ENCODE data around the gene AGPS. TPM values are rescaled to one million over a fixed set of nuclear protein-coding genes. Genes with fewer than 3 reads are reported as not detected.

AGPS gene
- polyA plus RNA-seq, 2 of the 4 experiments (the other 2 are of a cell fraction), result 49.8 to 62.1 TPM

- TF ChIP-seq CBX2 (IDR thresholded peaks at IDR 0.05; ENCODE audit: borderline replicate concordance, low read depth) (no peak), BHLHE40 (IDR thresholded peaks at IDR 0.05; ENCODE audit: low read depth, low read length) (no peak), EHF (CRISPR knock-in tag; IDR thresholded peaks at IDR 0.05) (no peak), ZFP36 (IDR thresholded peaks at IDR 0.05; ENCODE audit: borderline replicate concordance, partially characterized antibody) (no peak), ESRRA (IDR thresholded peaks at IDR 0.05; ENCODE audit: borderline replicate concordance, low read length) (no peak)
Measured at GRCh38 chr2:177516824-177517544, 124.4 kb downstream of the AGPS start (continued).

- Histone ChIP-seq H3K4me1 (peaks cover 7% of the 10 kb centered on the region; the same call in 1 of the 3 replicates), H3K4me2 (no peak overlapping the region), H3K9me3 (no peaks in the 10 kb centered on the region), H3K27ac (no peak overlapping the region), H3K4me3 (no peak overlapping the region)
- POLR2A ChIA-PET, result no interaction called here
- CTCF ChIA-PET, result interaction anchor here (1.2 kb wide), 1 partner anchor 30 kb away, joined by 3 read pairs; no protein-coding TSS in a partner anchor
- DNase-seq (ENCODE audit: low read depth in 1 of 2, low spot score in 1 of 2), result no peak
- no peak for ATAC-seq
- WGBS (ENCODE audit: missing lambda C conversion rate), result 96% methylated on average over 2 of the region's 2 CpGs
- FAIRE-seq, result no peak
- no peak for TF ChIP-seq MYC (IDR thresholded peaks at IDR 0.05; ENCODE audit: borderline replicate concordance, low read length)
- no peak for TF ChIP-seq RCOR1 (IDR thresholded peaks at IDR 0.05; ENCODE audit: low read depth, low read length)
- no peak for TF ChIP-seq CHD2 (IDR thresholded peaks at IDR 0.05; ENCODE audit: low read length, partially characterized antibody)
- TF ChIP-seq TP53 (CRISPR knock-in tag; IDR thresholded peaks at IDR 0.05), result no peak
- TF ChIP-seq BHLHE40 (IDR thresholded peaks at IDR 0.05; ENCODE audit: low read depth, low read length), result no peak
- TF ChIP-seq PBX3 (IDR thresholded peaks at IDR 0.05), result no peak
- TF ChIP-seq HOXB13 (CRISPR knock-in tag; IDR thresholded peaks at IDR 0.05; ENCODE audit: low read depth), result no peak
- TF ChIP-seq NR3C1 (IDR thresholded peaks at IDR 0.05), result no peak
- no peak for TF ChIP-seq USF2 (IDR thresholded peaks at IDR 0.05)
- no peak for TF ChIP-seq EP300 (IDR thresholded peaks at IDR 0.05)
- TF ChIP-seq ESRRA (IDR thresholded peaks at IDR 0.05; ENCODE audit: borderline replicate concordance, low read length), result no peak
- TF ChIP-seq FOSB (CRISPR knock-in tag; IDR thresholded peaks at IDR 0.05), result no peak
- no peak for TF ChIP-seq MAX (IDR thresholded peaks at IDR 0.05)
- no peak for TF ChIP-seq HDAC2 (IDR thresholded peaks at IDR 0.05)
- no peak for TF ChIP-seq CBX8 (IDR thresholded peaks at IDR 0.05)
- TF ChIP-seq RARB (CRISPR knock-in tag; IDR thresholded peaks at IDR 0.05), result no peak
- no peak for TF ChIP-seq RAD21 (conservative IDR thresholded peaks at IDR 0.05 in 1 of 2, IDR thresholded peaks at IDR 0.05 in 1 of 2)
- no peak for TF ChIP-seq ATOH8 (CRISPR knock-in tag; IDR thresholded peaks at IDR 0.05; ENCODE audit: low read depth)
- no peak for TF ChIP-seq ZNF302 (CRISPR knock-in tag; IDR thresholded peaks at IDR 0.05)
Measured at GRCh38 chr2:177518754-177519153, 126.2 kb downstream of the AGPS start.

GRCh38 chr2:177519534-177520115, 127.1 kb downstream of the AGPS start:
- Histone ChIP-seq H3K27ac (no peak overlapping the region), H3K4me2 (no peak overlapping the region), H3K9me3 (no peaks in the 10 kb centered on the region), H3K4me3 (no peak overlapping the region), H3K4me1 (peaks cover 7% of the 10 kb centered on the region; the same call in 1 of the 3 replicates)
- ATAC-seq (no peak), DNase-seq (ENCODE audit: low read depth in 1 of 2, low spot score in 1 of 2) (no peak), FAIRE-seq (no peak)
- ChIA-PET CTCF (interaction anchor here (1.2 kb wide), 1 partner anchor 29 kb away, joined by 3 read pairs; no protein-coding TSS in a partner anchor), POLR2A (no interaction called here)
- TF ChIP-seq GATA3 (IDR thresholded peaks at IDR 0.05; ENCODE audit: borderline replicate concordance), result no peak
- no peak for TF ChIP-seq RAD21 (conservative IDR thresholded peaks at IDR 0.05 in 1 of 2, IDR thresholded peaks at IDR 0.05 in 1 of 2)
- TF ChIP-seq RFX5 (IDR thresholded peaks at IDR 0.05), result no peak
- no peak for TF ChIP-seq HMGXB4 (CRISPR knock-in tag; IDR thresholded peaks at IDR 0.05; ENCODE audit: borderline replicate concordance)
- TF ChIP-seq ZSCAN20 (CRISPR knock-in tag; IDR thresholded peaks at IDR 0.05), result no peak
- no peak for TF ChIP-seq ELK1 (IDR thresholded peaks at IDR 0.05; ENCODE audit: low read depth, low read length)
- TF ChIP-seq NR3C1 (IDR thresholded peaks at IDR 0.05), result no peak
- no peak for TF ChIP-seq FOSL2 (IDR thresholded peaks at IDR 0.05)
- no peak for TF ChIP-seq FOSL2 (CRISPR knock-in tag; IDR thresholded peaks at IDR 0.05)
